NCI-H1436 (cell line): ENCODE results near the gene XBP1.
A peak's percentile ranks its signal among the peaks of the same experiment; 100 is the strongest.
"Not testable (repeated sequence)": the region's sequence is repeated elsewhere in the genome, so short reads cannot be mapped to it uniquely, and the experiment has no call there.

Experiments
- DNase-seq: peaks from one replicate; lab custom pipeline; 2025; lab: John Stamatoyannopoulos, UW

The XBP1 gene

GRCh38 chr22:28791841-28792490 is 8.4 kb downstream of the XBP1 start:
- DNase-seq, result no peak

- no peak for DNase-seq
Measured at GRCh38 chr22:28791124-28791523, 9.2 kb downstream of the XBP1 start.

- peak; percentile 30 for DNase-seq
Measured at GRCh38 chr22:28788601-28789000, 11.8 kb downstream of the XBP1 start.

DNA sequence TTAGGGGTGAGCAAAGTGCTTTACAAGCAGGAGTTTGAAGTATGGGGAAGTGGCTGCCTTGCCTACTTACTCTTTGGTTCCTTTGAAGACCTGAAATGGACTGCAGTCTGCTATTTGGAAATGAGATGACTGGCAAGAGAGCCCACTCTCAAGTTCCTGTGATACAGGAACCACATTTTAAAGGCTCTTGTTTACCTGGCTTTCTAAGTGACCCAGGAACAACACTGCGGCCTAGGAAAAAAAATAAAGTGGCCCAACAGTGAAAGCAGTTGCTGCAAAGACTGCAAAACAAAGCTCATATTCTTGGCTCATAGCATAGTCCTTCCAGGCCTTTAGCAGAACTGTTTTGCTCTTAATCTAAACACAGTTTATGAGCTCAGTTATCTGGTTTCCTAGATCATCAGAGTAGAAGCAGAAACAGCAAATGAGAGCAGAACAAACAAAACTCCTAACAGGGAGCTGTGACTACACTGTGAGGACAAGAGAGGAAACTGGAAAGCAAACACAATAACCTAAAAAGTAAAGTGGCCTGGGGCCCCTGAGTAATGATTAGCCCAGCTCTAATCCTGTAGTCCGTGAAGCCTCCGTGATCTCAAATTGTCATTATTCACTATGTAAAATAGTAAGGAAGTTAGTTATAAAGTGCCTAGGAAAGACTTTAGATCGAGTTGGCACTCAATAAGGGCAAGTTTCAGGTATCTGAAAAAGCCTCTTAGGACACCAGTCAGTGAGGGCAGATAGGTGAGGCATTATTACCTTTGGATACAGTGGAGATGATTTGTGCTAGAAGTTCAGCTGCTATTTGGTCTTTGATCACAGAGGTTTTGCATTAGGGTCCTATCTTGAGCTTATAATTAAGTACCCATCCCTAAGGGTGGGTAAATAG is 16.3 kb downstream of the XBP1 start:
- no peak for DNase-seq

DNA sequence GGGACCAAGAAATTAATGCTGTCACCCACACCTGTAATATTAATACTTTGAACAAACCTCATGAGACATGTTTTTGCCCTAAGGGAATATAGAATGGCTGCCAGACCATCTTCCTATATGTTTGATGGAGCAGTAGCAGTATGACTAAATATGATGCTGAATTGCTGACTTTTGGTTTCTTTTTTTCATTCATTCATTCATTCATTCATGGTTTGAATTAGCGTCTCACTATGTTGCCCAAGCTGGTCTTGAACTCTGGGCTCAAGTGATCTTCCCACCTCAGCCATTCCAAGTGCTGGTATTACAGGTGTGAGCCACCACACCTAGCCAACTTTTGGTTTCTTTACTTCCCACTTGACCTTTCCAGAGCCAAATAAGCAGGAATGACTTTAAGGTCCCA is 20.1 kb downstream of the XBP1 start:
- DNase-seq, result no peak

- no peak for DNase-seq
Measured at GRCh38 chr22:28779833-28780232, 20.5 kb downstream of the XBP1 start.

DNA sequence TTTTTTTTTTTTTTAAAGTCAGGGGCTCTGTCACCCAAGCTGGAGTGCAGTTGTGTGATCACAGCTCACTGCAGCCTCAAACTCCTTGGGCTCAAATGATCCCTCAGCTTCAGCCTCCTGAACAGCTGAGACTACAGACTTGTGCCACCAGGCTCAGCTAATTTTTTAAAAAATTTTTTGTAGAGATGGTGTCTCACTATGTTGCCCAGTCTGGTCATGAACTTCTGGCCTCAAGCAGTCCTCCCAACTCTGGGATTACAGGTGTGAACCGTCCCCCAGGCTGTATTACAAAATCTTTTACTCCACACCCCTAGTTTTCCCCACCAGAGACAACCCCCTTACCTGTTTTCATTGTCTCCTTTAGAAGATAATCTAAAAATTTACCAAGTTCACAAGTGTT is 26.0 kb downstream of the XBP1 start:
- no peak for DNase-seq

DNA sequence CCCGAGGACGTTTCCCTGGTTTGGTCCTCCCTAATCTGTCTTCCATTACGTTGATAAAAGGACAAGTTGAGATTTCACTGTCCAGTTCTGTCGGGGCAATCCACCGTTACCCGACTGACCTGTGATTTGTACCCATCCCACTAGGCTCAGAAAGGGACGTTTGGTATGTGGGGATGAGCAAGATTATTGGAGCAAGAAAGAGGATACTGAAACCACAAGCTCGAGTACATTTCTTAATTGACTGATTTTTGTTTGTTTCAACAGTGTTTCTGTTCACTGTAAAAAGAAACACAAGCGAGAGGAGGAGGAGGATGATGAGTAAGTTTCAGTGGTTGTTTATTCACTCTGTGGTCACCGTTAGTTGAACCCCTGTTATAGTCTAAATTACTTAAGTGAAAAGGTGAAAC is 26.9 kb downstream of the XBP1 start:
- no peak for DNase-seq

- DNase-seq, result peak; percentile 90
Measured at GRCh38 chr22:28772633-28773460, 27.5 kb downstream of the XBP1 start, which contains the start of gene CCDC117. Gene CCDC117 (plus strand): TSS chr22:28772695. CDS start chr22:28772850, 155 bp downstream.

GRCh38 chr22:28771195-28771791 is 29.1 kb downstream of the XBP1 start:
- no peak for DNase-seq

DNA sequence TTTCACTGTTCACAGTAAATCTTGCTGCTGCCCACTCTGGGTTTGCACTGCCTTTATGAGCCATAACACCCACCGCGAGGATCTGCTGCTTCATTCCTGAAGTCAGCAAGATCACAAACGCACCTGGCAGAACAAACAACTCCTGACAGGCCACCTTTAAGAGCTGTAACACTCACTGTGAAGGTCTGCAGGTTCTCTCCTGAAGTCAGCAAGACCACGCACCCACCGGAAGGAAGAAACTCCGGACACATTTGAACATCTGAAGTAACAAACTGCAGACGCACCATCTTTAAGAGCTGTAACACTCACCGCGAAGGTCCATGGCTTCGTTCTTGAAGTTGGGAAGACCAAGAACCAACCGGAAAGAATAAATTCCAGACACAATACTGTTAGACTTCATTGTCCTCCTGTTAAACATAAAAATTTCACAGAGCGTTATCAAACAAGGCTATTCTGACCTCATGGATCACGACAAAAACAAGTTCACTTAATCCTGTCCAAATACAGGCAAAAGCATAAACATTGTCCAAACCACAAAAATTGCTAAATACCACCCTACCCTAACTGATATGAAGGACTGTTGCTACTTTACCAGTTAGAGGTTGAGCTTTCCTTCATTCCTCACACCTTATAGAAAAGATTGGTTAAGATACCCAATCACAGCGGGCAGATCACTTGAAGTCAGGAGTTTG is 30.8 kb downstream of the XBP1 start:
- DNase-seq, result no peak

GRCh38 chr22:28768701-28769393 is 31.5 kb downstream of the XBP1 start:
- DNase-seq, result no peak

DNA sequence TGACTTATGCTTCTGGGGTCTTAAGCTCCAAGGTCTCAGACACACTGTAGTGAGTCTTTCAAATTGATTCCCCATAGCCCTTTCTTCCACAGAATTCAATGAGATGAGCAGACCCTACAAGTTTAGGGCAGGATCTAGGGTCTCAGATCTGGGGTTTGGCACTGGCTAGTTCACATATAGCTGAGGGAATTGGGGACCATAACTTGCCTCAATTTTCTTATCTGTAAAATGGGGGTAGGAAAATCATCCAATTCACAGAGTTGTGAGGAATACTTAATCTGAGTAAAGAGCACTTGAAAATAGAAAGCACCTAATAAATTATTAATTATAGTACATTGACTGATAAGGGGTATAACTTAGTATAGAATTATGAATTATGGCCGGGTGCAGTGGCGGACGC is 33.7 kb downstream of the XBP1 start:
- DNase-seq, result no peak

DNA sequence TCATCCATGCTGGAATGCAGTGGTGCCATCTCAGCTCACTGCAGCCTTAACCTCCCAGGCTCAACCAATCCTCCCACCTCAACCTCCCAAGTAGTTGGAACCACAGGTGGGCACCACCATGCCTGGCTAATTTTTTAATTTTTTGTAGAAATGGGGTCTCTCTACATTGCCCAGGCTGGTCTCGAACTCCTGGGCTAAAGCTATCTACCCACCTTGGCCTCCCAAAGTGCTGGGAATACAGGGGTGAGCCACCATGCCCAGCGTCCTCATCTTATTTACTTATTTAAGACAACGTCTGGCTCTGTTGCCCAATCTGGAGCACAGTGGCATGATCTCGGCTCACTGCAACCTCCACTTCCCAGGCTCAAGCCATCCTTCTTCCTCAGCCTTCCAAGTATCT is 38.4 kb downstream of the XBP1 start:
- not testable (repeated sequence) for DNase-seq

- DNase-seq, result no peak
Measured at GRCh38 chr22:28761449-28761755, 39.0 kb downstream of the XBP1 start.

GRCh38 chr22:28759861-28760560 is 40.4 kb downstream of the XBP1 start:
- no peak for DNase-seq

DNA sequence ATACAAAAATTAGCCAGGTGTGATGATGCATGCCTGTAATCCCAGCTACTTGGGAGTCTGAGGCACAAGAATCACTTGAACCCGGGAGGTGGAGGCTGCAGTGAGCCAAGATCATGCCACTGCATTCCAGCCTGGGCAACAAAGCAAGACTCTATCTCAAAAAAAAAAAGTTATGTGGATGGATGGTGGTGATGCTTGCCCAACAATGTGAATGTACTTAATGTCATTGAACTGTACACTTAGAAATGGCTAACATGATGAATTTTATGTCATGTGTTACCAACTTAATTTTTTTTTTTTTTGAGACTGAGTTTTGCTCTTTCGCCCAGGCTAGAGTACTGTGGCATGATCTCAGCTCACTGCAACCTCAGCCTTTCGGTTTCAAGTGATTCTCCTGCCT is 45.9 kb downstream of the XBP1 start:
- not testable (repeated sequence) for DNase-seq

DNA sequence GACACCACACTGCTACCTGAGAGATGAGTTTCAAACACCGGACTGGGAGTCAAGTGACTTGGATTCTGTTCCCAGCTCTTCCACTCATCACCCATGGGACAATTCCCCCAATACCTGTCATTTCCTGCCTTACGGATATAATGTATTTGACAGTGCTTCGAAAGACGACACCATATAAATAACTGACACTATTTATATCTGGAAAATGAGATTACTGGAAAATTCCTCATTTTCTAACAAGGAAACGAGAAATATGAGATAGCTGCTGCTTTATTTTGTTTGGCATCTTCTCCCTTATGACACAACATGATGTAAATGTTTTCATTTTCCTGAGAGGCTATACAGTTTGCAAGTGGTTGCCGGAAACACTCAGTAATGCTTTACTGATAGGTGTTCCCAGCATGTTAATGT is 49.9 kb downstream of the XBP1 start:
- DNase-seq, result no peak
